Measurements from ENCODE around the gene RAB31. TPM values are rescaled to one million over a fixed set of nuclear protein-coding genes. Genes with fewer than 3 reads are reported as not detected.
A peak's percentile ranks its signal among the peaks of the same experiment; 100 is the strongest.

Gene RAB31
- total RNA-seq, 1 donor from 2014 or later = 0.73 TPM

DNA sequence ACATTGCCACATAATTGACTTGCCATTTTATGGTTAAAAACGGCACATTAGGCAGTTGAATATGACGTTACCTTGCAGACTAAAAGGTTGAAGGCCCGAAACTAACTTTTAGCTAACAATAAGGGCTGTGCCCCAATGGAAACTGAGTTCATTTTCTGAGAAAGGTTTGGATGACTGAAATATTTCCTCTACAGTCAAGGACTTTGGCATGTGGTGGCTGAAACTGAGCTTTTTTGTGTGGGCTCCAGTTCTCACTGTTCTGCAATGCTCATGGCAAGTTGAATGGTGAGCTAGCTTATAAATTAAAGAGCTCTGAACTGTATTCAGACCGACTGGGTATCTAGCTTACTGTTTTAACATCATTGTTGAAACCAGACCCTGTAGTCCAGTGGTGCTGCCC, 153.8 kb downstream of the RAB31 start:
- Mint-ChIP-seq H3K9me3 (peaks cover 22% of the 10 kb centered on the region), H3K4me1 (ENCODE audit: low read depth) (peaks cover 32% of the 10 kb centered on the region), H3K27me3 (ENCODE audit: low read depth) (no peaks in the 10 kb centered on the region), H3K4me3 (ENCODE audit: low read depth) (peak overlapping the region; percentile 33), H3K36me3 (ENCODE audit: low read depth) (peaks cover 16% of the 10 kb centered on the region), H3K27ac (peak overlapping the region; percentile 95)
- no peak for DNase-seq (ENCODE audit: low spot score)
- intact Hi-C loops (cut with micrococcal nuclease) = loop anchor here (1.0 to 5.0 kb wide), 3 partner anchors 15 to 53 kb away; no protein-coding TSS in a partner anchor

DNA sequence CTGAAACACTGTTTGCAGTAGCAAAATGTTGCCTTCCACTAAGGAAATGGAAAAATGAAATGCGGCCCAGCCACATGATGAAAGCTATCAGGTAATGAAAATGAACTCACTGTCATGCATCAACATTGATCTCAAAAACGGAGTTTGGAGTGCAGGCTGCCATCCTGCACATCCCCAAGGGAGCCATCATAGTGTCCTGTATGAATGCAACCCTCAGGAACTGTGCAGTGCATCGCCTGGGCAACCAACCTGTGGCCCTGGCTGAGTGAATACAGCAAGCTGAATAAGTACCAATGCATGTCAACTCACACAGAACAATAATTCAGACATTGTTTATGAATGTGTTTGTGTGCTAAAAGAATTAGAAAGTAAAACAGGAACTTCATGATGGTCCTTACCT, 154.6 kb downstream of the RAB31 start:
- Mint-ChIP-seq H3K36me3 (ENCODE audit: low read depth) (peaks cover 19% of the 10 kb centered on the region), H3K4me1 (ENCODE audit: low read depth) (peaks cover 32% of the 10 kb centered on the region), H3K4me3 (ENCODE audit: low read depth) (no peak overlapping the region), H3K27me3 (ENCODE audit: low read depth) (no peaks in the 10 kb centered on the region), H3K27ac (no peak overlapping the region), H3K9me3 (peaks cover 25% of the 10 kb centered on the region)
- intact Hi-C loops (cut with micrococcal nuclease) = loop anchor here (1.0 to 5.0 kb wide), 3 partner anchors 15 to 53 kb away; no protein-coding TSS in a partner anchor
- DNase-seq (ENCODE audit: low spot score) = no peak

DNA sequence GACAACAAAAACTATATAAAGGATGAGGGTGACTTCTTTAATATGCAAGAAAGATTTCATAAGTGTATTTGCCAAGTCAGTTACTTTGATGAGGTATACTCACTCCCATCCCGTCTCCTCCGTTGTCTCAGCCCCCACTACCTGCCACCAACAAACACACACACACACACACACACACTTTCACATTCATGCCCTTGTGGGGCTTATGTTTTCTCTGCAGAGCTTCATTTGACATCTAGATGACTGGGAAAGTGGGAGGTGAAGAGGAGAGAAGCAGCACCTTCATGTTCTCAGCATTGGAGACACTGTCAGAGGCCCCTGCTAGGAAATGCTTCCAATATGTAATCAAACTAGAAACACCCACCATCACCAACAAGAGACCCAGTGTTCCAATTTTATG, 155.2 kb downstream of the RAB31 start:
- intact Hi-C loops (cut with micrococcal nuclease) = loop anchor here (5.0 kb wide), 1 partner anchor 34 kb away; no protein-coding TSS in a partner anchor
- no peak for DNase-seq (ENCODE audit: low spot score)
- peaks cover 25% of the 10 kb centered on the region for H3K9me3 Mint-ChIP-seq
- no peak overlapping the region for H3K4me3 Mint-ChIP-seq (ENCODE audit: low read depth)
- peaks cover 19% of the 10 kb centered on the region for H3K36me3 Mint-ChIP-seq (ENCODE audit: low read depth)
- H3K4me1 Mint-ChIP-seq (ENCODE audit: low read depth) = peaks cover 30% of the 10 kb centered on the region
- no peak overlapping the region for H3K27ac Mint-ChIP-seq
- no peaks in the 10 kb centered on the region for H3K27me3 Mint-ChIP-seq (ENCODE audit: low read depth)

DNA sequence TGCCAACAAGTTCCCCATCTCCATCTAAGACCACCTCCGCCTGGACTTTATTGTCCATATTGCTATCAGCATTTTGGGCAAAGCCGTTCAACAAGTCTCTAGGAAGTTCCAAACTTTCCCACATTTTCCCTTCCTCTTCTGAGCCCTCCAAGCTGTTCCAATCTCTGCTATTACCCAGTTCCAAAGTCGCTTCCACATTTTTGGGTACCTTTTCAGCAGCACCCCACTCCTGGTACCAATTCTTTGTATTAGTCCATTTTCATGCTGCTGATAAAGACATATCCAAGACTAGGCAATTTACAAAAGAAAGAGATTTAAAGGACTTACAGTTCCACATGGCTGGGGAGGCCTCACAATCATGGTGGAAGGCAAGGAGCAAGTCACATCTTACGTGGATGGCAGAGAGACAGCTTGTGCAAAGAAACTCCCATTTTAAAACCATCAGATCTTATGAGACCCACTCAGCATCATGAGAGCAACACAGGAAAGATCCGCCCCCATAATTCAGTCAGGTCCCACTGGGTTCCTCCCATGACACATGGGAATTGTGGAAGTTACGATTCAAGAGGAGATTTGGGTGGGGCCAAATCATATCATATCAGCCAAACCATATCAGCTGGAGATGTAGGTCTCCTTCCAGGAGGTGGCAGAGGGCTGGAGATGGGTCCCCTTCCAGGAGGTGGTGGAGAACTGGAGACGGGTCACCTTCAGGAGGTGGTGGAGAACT, 157.8 kb downstream of the RAB31 start:
- Mint-ChIP-seq H3K4me3 (ENCODE audit: low read depth) (no peak overlapping the region), H3K27me3 (ENCODE audit: low read depth) (no peaks in the 10 kb centered on the region), H3K27ac (no peak overlapping the region), H3K36me3 (ENCODE audit: low read depth) (peaks cover 19% of the 10 kb centered on the region), H3K4me1 (ENCODE audit: low read depth) (peaks cover 50% of the 10 kb centered on the region), H3K9me3 (peaks cover 25% of the 10 kb centered on the region)
- no peak for DNase-seq (ENCODE audit: low spot score)
- intact Hi-C loops (cut with micrococcal nuclease) = no loop called here

DNA sequence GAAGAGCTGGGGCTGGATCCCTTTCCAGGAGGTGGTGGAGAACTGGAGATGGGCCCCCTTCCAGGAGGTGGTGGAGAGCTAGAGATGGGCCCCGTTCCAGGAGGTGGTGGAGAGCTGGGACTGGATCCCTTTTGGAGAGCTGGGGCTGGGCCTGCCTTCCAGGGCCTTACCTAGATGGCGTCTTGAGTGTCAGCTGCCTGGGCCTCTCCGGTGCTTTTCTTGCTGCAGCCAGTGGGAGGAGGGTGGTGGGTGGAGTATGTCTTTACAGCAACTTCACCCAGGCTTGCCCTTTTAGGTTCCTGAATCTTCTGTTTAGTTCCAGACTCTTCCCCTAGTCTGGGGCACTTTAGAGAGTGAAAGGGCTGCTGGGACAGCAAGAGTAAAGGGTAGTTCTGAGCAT, 158.5 kb downstream of the RAB31 start:
- Mint-ChIP-seq H3K36me3 (ENCODE audit: low read depth) (peaks cover 18% of the 10 kb centered on the region), H3K27ac (no peak overlapping the region), H3K4me1 (ENCODE audit: low read depth) (peaks cover 51% of the 10 kb centered on the region), H3K9me3 (peaks cover 23% of the 10 kb centered on the region), H3K27me3 (ENCODE audit: low read depth) (no peaks in the 10 kb centered on the region), H3K4me3 (ENCODE audit: low read depth) (no peak overlapping the region)
- no peak for DNase-seq (ENCODE audit: low spot score)
- intact Hi-C loops (cut with micrococcal nuclease) = no loop called here

DNA sequence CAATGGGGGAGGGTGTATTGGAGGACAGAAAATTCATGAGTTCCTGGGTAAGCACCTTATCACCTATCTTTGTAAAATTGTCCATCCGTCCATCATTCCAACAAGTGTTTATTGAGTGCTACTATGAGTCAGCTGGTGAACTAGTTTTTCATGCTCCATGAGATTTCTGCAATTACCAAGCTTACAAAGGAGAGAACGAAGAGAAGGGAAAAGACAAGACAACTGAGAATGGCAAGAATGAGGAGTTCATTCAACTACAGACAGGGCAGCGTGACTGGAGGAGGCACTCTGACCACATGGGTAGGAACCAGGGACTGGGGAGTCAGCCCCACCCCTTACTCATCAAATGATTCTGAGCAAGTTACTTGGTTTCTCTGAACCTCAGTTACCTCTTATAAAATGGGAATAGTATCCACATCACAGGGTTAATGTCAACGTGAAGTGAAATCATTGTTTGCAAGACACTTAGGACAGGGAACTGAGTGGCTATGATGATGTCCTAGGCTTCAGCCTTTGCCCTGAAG, 159.0 kb downstream of the RAB31 start:
- DNase-seq (ENCODE audit: low spot score) = no peak
- peaks cover 16% of the 10 kb centered on the region for H3K36me3 Mint-ChIP-seq (ENCODE audit: low read depth)
- H3K27ac Mint-ChIP-seq = no peak overlapping the region
- intact Hi-C loops (cut with micrococcal nuclease) = no loop called here
- H3K27me3 Mint-ChIP-seq (ENCODE audit: low read depth) = no peaks in the 10 kb centered on the region
- H3K4me1 Mint-ChIP-seq (ENCODE audit: low read depth) = peaks cover 46% of the 10 kb centered on the region
- no peak overlapping the region for H3K4me3 Mint-ChIP-seq (ENCODE audit: low read depth)
- H3K9me3 Mint-ChIP-seq = peaks cover 21% of the 10 kb centered on the region

DNA sequence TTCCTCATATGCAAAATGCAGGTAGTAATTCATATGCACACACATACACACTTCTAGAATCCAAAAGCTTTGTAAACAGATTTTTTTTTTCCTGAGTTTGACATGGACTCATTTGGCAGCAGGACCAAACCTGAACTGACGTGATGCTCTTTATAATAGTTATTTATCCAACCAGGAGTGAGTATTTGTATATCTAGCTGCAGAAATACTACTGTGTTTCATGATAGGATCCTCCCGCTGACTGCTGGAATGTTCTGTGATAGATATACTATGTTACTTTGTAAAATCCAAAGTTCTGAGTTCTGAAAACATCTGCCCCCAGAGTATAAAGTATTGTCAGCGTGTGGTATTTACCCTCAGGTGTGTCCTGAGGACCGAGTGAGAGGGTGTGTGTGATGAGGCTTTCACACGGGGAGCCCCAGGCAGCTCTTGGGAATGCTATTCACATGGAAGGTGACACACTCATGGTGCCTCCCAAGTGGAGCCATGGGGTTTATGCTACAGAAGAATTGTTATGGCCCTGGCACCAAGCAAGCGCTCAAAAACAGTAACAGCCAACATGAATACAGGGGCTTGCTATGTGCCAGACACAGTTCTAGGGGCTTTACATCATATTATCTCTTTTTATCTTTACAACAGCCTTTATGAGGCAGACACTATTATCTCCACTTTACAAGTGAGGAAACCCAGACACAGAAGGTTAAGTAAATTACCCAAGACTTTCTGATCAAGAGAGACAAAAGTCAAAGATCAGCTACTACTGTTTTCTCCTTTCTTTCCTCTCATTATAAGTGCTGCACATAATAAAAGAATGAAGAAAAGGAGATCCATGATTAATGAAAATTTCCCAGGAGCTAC, 161.0 kb downstream of the RAB31 start:
- peaks cover 33% of the 10 kb centered on the region for H3K4me1 Mint-ChIP-seq (ENCODE audit: low read depth)
- H3K27ac Mint-ChIP-seq = peak overlapping the region; percentile 9
- no peak for DNase-seq (ENCODE audit: low spot score)
- H3K9me3 Mint-ChIP-seq = peaks cover 21% of the 10 kb centered on the region
- H3K36me3 Mint-ChIP-seq (ENCODE audit: low read depth) = peaks cover 16% of the 10 kb centered on the region
- intact Hi-C loops (cut with micrococcal nuclease) = no loop called here
- no peak overlapping the region for H3K4me3 Mint-ChIP-seq (ENCODE audit: low read depth)
- H3K27me3 Mint-ChIP-seq (ENCODE audit: low read depth) = no peaks in the 10 kb centered on the region

DNA sequence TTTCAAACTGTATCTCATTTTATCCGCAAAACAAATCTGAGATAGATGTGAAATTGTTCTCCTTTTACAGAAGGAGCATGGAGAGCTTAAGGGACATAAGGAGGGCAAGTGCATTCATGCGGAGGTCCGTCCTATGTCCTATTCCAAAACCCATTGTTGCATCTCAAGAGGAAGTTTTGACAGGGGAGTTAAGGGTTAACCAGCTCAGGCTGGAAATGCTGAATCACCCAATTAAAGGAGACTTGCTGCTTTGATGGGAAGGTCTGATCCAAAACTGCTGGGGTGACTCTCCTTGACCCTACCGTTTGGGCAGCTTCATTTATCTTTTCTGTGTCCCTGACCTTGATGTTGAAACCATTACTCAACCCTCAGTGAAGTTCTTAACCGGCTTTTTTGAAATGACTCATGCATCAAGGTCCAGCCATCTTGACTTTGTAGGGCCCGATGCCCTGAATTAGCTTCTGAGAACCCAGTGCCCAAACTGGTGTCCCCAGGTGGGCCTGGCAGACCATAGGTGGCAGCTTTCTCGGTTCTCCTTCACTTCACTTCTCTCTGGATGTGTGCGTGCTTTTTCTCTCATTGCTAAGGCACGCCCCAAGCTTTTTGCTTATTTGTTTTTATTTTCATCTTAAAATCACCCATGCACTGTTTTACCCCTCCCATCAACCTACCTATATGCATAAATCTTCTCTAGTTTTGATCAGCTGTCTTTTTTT, 161.8 kb downstream of the RAB31 start:
- no peak for DNase-seq (ENCODE audit: low spot score)
- H3K27ac Mint-ChIP-seq = peak overlapping the region; percentile 53
- no peak overlapping the region for H3K4me3 Mint-ChIP-seq (ENCODE audit: low read depth)
- peaks cover 16% of the 10 kb centered on the region for H3K36me3 Mint-ChIP-seq (ENCODE audit: low read depth)
- H3K27me3 Mint-ChIP-seq (ENCODE audit: low read depth) = no peaks in the 10 kb centered on the region
- intact Hi-C loops (cut with micrococcal nuclease) = loop anchor here (10.0 kb wide), 1 partner anchor 655 kb away; the partner anchor contains the start of gene NAPG
- peaks cover 35% of the 10 kb centered on the region for H3K4me1 Mint-ChIP-seq (ENCODE audit: low read depth)
- H3K9me3 Mint-ChIP-seq = peaks cover 21% of the 10 kb centered on the region

DNA sequence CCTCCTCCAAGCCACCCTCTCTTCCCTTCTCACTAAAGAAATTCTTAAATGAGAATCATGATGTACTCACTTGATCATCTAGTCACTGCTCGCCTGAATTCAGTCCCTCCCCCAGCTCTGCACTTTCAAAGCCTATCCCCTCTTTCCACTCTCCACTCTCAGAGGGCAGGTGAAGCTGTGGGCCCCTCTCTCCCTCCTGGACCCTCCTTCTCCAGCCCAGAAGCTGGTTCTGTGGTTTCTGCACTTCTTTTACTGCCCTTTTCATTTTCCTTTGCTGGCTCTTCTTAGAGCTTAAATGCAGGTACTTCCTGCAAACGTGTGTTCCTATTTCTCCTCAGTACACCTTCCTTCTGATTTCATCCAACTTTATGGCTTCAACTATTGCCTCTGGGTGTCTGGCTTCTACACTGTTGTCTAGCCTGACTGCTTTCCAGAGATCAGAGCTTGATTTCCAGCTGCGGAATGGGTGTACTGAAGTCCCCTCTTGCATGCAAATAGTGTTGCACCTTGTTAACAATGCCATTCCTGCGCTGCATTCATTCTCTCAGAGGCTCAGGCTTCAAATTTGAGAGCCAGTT, 162.4 kb downstream of the RAB31 start:
- peaks cover 16% of the 10 kb centered on the region for H3K9me3 Mint-ChIP-seq
- no peak for DNase-seq (ENCODE audit: low spot score)
- no peak overlapping the region for H3K4me3 Mint-ChIP-seq (ENCODE audit: low read depth)
- H3K27me3 Mint-ChIP-seq (ENCODE audit: low read depth) = no peaks in the 10 kb centered on the region
- intact Hi-C loops (cut with micrococcal nuclease) = loop anchor here (10.0 kb wide), 1 partner anchor 654 kb away; the partner anchor contains the start of gene NAPG
- H3K4me1 Mint-ChIP-seq (ENCODE audit: low read depth) = peaks cover 40% of the 10 kb centered on the region
- H3K27ac Mint-ChIP-seq = peak overlapping the region; percentile 53
- H3K36me3 Mint-ChIP-seq (ENCODE audit: low read depth) = peaks cover 12% of the 10 kb centered on the region

DNA sequence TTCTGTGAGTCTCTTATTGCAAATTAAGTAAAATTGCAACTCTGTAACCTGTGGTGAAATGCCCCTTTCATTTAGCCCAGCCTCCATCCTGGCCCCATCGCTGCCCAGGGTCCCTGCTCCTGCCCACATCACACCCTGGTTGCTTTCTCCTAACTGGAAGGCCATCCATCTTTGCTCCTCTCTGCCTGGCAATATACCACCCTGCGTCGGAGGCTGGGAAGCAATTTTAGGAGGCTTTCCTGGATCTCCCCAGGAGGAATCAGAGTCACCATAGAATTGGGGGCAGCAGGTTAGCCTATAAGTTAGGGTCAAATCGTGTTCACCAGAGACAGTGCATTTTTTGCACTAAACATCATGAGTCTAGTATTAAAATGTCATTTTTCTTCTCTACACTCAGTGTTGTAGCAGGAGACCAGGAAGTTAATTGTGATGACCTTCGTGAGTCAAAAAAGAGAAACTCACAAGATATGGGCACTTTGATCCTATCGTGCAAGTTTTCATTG, 163.2 kb downstream of the RAB31 start:
- Mint-ChIP-seq H3K4me3 (ENCODE audit: low read depth) (no peak overlapping the region), H3K27me3 (ENCODE audit: low read depth) (no peaks in the 10 kb centered on the region), H3K27ac (no peak overlapping the region), H3K4me1 (ENCODE audit: low read depth) (peaks cover 42% of the 10 kb centered on the region), H3K36me3 (ENCODE audit: low read depth) (peaks cover 4% of the 10 kb centered on the region), H3K9me3 (peaks cover 8% of the 10 kb centered on the region)
- intact Hi-C loops (cut with micrococcal nuclease) = loop anchor here (10.0 kb wide), 1 partner anchor 654 kb away; the partner anchor contains the start of gene NAPG
- DNase-seq (ENCODE audit: low spot score) = no peak

DNA sequence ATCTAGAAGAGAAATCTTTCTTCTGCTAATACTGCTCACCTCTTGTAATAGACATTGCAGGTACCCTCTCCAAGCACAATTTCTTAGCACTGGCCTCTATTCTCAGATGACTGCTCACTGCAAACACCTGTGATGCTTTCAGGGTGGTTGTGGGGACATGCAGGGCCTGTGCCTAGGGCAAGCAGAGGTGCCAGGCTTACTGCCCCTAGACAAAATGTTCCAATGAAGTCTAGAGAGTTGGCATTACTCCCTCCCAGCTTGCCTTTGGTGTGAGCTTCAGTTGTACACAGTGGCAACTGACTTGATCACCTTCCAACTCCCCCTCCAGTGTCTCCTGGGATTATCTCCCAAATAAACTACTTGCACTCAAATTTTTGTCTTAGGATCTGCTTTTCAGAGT, 164.7 kb downstream of the RAB31 start:
- Mint-ChIP-seq H3K4me1 (ENCODE audit: low read depth) (peaks cover 56% of the 10 kb centered on the region), H3K36me3 (ENCODE audit: low read depth) (no peaks in the 10 kb centered on the region), H3K4me3 (ENCODE audit: low read depth) (no peak overlapping the region), H3K9me3 (no peaks in the 10 kb centered on the region), H3K27me3 (ENCODE audit: low read depth) (no peaks in the 10 kb centered on the region), H3K27ac (no peak overlapping the region)
- DNase-seq (ENCODE audit: low spot score) = no peak
- intact Hi-C loops (cut with micrococcal nuclease) = loop anchor here (10.0 kb wide), 1 partner anchor 652 kb away; the partner anchor contains the start of gene NAPG

DNA sequence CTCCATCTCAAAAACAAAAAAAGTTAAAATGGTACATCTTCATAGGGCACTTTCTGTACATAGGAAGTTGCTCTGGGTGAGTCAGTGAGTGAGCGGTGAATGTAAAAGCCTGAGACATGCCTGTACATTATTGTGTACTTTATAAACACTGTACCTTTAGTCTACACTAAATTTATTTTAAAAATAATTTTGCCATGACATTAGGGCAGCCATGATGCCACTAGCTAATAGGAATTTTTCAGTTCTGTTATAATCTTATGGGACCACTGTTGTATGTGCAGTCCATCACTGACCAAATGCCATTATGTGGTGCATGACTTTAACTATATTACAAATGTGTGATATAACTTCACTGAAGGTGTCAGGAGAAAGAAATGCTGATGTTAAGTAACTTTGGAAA, 166.6 kb downstream of the RAB31 start:
- intact Hi-C loops (cut with micrococcal nuclease) = loop anchor here (10.0 kb wide), 1 partner anchor 650 kb away; the partner anchor contains the start of gene NAPG
- H3K27ac Mint-ChIP-seq = no peak overlapping the region
- no peak overlapping the region for H3K4me3 Mint-ChIP-seq (ENCODE audit: low read depth)
- H3K36me3 Mint-ChIP-seq (ENCODE audit: low read depth) = no peaks in the 10 kb centered on the region
- no peaks in the 10 kb centered on the region for H3K9me3 Mint-ChIP-seq
- no peak for DNase-seq (ENCODE audit: low spot score)
- peaks cover 42% of the 10 kb centered on the region for H3K4me1 Mint-ChIP-seq (ENCODE audit: low read depth)
- H3K27me3 Mint-ChIP-seq (ENCODE audit: low read depth) = no peaks in the 10 kb centered on the region
